Retinal pigment epithelial cell (primary cell): ENCODE results near the gene SSMEM1.

ENCODE experiments used
- DNase-seq: peaks from one replicate; pipeline ENCODE4 v3.0.0-alpha.2; 2010; ENCODE audit warnings: low read depth
- H3K4me3 ChIP-seq: 2 replicates; pipeline ENCODE4 v1.5.1; 2011; ENCODE audit warnings: mild to moderate bottlenecking, low read length, control low read depth, moderate library complexity
- CTCF ChIP-seq: conservative IDR thresholded peaks from 2 replicates; pipeline ENCODE4 v1.5.1; 2011; ENCODE audit warnings: low read depth, low read length, control low read depth, inconsistent platforms

SSMEM1 gene

GRCh38 chr7:130210181-130210935, 2.7 kb downstream of the SSMEM1 start:
- no peak for TF ChIP-seq CTCF
- H3K4me3 ChIP-seq = no peak overlapping the region
- no peak for DNase-seq

GRCh38 chr7:130213828-130214227, 6.2 kb downstream of the SSMEM1 start:
- TF ChIP-seq CTCF = no peak
- H3K4me3 ChIP-seq = no peak overlapping the region
- no peak for DNase-seq

- no peak for TF ChIP-seq CTCF
- H3K4me3 ChIP-seq = no peak overlapping the region
- no peak for DNase-seq
These were observed 8.4 kb downstream of the SSMEM1 start for GRCh38 chr7:130216025-130216424.

- TF ChIP-seq CTCF = no peak
- DNase-seq = no peak
- no peak overlapping the region for H3K4me3 ChIP-seq
These were observed 9.1 kb downstream of the SSMEM1 start for GRCh38 chr7:130216750-130217149.

- no peak for TF ChIP-seq CTCF
- DNase-seq = no peak
- no peak overlapping the region for H3K4me3 ChIP-seq
These were observed 11.4 kb downstream of the SSMEM1 start for GRCh38 chr7:130218806-130219620.

- TF ChIP-seq CTCF = no peak
- H3K4me3 ChIP-seq = no peak overlapping the region
- DNase-seq = no peak
These were observed 12.2 kb downstream of the SSMEM1 start for GRCh38 chr7:130219871-130220270.

GRCh38 chr7:130221746-130222145, 14.1 kb downstream of the SSMEM1 start:
- H3K4me3 ChIP-seq = no peak overlapping the region
- no peak for TF ChIP-seq CTCF
- DNase-seq = no peak
